ENCODE results near the gene ZNF281.

DNA sequence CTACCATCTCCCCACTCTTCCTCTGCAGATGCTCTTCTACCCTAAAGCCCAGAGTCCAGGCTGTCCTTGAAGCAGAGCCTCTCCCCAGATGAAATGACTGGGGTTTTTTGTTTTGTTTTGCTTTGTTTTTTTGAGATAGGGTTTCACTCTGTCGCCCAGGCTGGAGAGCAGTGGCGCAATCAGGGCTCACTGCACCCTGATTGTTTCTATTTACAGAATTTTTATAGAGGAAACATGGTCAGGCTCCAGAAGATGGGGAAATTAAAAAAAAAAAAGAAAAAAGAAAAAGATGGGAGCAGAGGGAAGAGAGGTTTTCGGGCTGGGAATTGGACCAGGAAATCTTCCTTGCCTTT is 43.7 kb upstream of the ZNF281 start:
- TF ChIP-seq EZH2 (IDR thresholded peaks at IDR 0.05; ENCODE audit: insufficient read depth, low read length), result no peak
- TF ChIP-seq, protein P1, sequence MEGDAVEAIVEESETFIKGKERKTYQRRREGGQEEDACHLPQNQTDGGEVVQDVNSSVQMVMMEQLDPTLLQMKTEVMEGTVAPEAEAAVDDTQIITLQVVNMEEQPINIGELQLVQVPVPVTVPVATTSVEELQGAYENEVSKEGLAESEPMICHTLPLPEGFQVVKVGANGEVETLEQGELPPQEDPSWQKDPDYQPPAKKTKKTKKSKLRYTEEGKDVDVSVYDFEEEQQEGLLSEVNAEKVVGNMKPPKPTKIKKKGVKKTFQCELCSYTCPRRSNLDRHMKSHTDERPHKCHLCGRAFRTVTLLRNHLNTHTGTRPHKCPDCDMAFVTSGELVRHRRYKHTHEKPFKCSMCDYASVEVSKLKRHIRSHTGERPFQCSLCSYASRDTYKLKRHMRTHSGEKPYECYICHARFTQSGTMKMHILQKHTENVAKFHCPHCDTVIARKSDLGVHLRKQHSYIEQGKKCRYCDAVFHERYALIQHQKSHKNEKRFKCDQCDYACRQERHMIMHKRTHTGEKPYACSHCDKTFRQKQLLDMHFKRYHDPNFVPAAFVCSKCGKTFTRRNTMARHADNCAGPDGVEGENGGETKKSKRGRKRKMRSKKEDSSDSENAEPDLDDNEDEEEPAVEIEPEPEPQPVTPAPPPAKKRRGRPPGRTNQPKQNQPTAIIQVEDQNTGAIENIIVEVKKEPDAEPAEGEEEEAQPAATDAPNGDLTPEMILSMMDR (IDR thresholded peaks at IDR 0.05; ENCODE audit: insufficient read depth, low read depth, low read length), result no peak
